HG02798 (cell line): ENCODE results near the gene GRIK3.

Source experiments
- ATAC-seq: cut with Tn5 transposase; IDR thresholded peaks from one replicate; pipeline ENCODE4 v1.9.1; 2021; ENCODE audit warnings: mild to moderate bottlenecking; ENCODE audit not compliant: unreplicated experiment, poor library complexity

Gene GRIK3

DNA sequence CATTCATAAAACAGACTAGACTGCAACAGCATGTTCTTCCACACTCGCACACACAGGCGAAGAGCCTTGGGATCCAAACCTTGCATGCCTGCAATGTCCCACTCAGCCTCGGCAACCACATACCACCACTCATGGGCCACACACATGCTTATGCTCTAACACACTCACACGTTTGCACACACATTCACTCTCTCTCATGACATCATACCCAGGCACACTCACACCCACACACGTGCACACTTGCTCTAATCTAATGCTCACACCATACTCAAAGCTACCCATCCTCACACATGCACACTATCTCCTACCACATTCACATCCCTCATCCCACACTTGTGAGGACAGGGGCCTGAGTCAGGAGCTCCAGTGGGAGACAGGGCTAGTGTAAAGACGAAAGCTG lies 50.3 kb downstream of the GRIK3 start:
- ATAC-seq: no peak

DNA sequence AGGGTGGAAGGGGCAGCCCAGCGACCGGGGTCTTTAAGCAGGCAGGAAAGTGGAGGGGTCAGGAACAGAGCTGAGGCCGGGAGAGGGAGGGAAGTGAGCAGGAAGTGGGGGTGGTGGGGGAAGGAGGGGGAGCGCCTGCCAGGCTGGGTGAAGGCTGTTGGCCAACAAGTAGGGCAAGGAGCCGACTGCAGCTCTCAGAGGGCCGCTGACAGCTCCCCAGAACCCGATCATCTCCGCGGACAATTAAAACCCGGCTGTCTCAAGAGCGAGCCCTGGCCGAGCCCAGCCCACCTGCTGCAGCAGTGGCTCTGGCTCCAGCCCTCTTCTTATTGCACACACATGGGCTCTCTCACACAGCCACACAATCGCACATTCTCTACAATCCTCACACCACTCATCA lies 51.6 kb downstream of the GRIK3 start:
- ATAC-seq: no peak

DNA sequence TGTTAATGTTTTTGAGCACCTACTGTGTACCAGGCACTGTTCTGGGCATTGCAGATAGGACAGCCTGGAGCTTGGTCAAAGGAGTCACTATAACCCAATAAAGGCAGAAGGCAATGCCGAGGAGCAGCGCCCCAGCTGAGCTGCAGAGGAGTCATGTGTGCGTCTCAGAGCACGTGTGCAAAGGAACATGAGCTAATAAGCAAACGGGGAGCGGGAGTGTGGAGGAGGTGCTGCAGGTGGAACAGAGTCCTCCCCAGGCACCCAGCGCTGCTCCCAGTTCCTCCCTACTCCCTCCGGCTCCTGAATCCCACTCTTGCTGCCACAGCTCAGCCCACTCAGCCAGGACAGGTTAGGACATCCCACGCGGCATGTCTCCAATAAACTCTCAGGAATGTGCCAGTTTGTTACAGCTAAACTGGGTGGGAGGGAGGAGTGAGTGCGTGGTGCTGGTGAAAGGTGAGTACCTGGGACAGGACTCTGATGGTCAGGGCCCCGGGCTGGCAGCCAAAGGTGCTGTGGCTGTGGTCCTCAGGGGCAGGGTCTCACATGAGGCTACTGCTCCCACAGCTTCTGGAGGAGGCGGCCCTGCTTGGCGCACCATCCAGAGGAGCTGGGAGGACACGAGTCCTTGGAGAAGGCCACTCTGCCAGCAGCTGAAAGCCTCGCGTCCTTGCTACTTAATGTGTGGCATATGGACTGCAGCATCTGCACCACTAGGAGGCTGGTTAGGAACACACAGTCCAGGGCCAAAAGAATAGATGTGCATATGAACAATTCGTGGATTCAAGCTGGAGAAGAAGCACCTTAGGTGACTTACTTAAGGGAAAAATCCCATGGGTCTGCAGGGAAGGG lies 52.3 kb downstream of the GRIK3 start:
- ATAC-seq: no peak

DNA sequence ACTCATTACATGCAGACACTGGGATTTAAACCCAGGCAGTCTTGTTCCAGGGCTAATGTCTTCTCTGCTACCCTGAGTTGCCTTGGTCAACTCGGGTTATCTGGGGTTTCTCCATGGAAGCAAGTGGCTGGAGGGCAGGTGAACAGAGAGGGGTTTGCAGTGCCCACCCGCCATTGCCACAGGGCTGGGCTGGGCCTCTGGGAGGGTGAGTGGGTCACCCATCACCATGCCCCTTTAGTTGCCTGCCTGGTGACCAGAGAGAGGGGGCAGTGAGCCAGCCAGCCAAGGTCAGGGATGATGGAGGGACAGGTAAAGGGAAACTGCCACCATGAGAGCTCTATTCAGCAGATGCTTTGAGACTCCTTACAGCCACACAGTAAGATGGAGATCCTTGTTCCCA lies 53.2 kb downstream of the GRIK3 start:
- no peak for ATAC-seq

DNA sequence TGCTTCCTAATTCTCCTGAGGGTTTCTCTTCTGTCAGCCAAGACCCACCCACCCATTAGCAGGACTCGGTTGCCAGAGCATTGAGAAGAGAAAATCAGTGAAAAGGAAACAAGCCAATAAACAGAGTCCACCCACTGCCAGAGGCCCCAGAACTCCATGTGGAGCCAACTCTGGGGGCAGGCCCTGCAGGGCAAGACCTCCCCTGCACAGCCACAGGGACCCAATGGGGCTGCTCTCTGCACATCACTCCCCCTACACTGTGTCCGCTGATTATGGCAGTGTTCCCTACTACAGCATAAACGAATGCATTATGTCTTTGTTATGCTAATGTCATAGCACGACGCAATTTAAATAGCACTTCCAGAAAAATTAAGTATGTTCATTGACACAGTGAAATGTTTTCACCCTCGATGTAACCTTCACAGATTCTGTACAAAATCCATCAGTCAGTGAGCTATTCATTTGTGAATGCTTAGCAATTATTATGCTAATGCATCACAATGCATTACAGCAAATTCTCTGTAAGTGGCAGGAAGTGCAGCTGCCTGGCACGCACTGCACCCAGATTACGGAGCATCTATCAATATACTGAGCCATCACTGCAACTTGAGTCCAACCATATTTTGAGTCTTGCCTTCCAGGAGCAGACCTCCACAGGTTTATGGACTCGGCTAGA lies 56.4 kb downstream of the GRIK3 start:
- no peak for ATAC-seq

DNA sequence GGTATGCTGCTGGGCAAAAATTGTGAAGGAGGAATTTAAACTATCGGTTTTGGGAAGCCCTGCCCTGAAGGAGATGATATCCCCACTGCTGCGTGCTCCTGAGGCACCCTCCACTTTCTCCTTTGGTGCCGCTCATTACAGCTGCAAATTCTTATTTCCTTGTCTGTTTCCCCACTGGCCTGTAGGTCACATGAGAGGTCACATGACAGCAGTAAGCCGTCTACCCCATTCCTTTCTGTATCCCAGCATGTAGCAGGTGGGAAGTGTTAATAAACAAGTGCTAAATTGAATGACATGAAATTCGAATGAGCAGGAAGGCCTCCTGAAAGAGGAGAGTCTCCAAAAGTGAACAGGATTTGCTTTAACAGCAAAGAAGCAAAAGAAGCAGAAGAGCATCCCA lies 58.7 kb downstream of the GRIK3 start:
- ATAC-seq: no peak

DNA sequence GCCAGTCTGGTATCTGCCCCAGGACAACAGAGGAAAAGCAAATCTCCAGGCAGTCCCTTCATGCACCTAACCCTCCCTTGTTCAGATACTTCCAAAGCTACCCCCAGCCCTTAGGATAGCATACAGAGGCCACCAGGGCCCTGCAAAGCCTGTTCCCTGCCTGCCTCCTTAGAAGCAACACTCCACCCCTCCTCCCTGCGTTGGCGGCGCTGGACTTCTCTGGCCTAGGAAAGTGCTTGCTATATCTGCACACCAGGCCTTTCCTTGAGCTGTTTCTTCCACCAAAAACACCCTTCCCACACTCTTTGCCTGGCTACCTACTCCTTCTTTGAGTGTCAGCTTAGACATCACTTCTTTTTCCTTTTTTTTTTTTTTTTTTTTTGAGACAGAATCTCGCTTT lies 61.3 kb downstream of the GRIK3 start:
- ATAC-seq: no peak

DNA sequence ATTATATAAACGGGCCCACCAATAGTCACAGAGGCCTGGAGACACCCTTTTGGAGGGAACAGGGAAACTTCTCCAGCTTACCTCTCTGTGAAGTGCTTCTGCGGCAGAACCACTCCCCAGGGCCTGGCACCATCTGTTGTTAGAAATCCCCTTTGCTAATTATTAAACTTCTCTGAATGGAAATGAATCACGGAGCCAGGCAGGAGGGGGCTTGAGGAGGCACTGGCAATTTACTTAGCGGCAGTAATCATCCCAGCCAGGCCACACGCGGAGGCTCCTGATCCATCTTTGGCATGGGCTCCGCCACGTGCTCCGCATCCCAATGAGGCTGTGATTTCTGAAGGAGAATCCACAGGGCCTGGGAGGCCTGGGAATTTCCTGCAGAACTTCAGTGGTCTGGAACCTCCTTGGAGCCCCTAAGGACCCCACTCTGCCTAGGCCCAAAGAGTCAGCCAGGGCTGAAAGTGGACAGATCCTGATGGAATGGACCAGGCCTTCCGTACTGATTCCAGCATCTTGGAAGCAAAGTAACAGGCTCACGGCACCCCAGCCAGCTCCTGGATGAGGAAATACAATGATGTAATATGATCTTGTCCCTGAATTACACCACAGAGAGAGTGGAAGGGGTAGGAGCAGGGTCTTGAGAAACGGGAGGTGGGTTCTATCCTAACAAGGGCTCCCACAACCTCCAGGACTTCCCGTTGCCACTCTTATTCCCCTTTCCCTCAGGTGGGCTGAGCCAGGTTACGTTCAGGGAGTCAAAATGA lies 62.3 kb downstream of the GRIK3 start:
- no peak for ATAC-seq

DNA sequence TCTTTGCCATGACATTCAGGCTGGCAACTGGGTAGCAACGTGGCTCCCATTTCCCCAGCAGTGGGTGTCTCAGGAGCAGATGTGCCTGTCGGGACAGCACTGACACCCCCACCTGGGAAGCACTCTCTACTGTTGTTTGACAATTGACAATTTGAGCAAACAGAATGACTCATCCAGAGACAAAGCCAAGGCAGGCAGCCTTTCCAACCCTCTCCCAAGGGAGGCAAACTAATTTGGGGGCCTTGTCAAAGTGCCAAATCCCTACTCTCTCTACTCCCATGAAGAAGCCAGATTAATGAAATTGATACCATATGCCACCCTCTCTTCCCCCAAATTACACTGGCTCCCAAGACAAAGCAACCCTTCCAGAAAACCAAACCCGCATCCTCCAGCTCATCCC lies 65.6 kb downstream of the GRIK3 start:
- ATAC-seq: no peak

DNA sequence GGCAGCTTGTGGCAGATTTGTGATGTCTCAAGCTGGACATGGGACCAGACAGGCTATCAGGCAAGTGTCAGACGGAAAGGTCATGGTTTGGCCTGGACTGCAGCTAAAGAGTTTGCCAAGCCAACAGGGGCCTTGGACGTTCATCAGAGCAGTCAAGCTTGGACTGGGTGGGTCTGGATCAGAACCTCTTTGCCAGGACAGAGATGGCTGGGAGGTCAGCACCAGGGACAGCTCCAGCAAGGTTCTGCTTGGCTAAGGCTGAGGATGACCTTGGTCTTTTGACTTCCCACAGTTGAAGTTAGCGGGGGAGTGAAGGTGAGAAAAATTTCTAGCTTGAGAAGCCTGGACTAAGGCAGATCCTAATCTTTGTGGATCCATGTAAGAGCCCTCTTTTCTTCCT lies 68.1 kb downstream of the GRIK3 start:
- no peak for ATAC-seq

DNA sequence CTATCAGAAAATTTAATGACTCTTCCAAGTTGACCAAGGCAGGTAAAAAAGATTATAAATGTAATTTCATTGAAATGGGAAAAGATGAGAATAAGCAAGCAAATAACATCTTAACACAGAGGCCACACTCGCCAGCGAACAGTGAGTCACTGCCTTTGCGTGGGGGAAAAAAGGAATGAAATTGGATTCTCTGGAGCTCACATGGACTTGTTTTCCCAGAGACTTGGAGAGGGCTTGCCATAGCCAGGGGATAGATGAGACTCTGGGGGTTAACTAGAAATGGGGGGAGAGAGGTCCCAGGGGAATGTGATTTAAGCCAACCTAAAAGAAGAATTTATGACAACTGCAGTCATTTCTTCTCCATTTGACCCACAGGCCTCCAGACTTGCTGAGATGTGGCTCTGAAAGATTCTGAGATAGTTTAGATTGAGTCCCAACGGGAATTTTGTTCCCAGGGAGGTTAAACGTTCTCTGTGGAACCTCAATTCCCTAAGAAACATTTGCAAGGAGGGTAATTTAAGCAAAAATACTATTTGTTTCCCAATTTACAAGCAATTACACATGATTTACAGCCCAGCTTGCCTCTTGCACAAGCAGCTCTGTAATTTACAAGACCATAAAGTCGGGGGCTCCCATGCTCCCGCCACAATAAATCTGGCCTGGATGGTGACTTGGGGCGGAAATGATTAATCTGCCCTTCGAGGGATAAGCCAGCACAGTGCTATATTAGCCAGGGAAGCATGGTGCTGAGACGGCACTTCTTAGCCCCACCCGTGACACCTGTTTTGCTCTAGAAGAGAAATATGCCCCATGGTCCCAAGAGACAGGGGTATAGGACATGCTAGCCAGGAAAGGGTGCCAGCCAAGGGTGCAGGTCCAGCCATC lies 68.8 kb downstream of the GRIK3 start:
- no peak for ATAC-seq

DNA sequence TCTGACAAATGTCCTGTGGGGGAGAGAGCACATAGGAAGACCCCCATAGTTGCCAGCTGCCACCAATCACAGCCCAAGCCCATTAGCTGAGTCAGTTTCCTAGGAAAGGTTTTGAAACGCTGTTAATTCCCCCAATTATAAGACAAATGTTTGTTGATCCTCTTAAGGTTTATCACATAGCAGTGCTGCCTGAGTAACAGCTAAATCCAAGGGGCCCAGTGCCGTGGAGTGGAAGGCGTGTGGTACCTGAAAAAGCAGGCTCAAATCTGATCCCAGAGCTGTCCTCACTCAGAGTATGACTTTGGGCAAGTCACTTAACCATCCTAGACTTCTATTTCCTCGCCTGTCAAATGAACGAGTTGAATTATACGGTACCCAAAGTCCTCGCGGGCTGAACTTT lies 69.5 kb downstream of the GRIK3 start:
- no peak for ATAC-seq

DNA sequence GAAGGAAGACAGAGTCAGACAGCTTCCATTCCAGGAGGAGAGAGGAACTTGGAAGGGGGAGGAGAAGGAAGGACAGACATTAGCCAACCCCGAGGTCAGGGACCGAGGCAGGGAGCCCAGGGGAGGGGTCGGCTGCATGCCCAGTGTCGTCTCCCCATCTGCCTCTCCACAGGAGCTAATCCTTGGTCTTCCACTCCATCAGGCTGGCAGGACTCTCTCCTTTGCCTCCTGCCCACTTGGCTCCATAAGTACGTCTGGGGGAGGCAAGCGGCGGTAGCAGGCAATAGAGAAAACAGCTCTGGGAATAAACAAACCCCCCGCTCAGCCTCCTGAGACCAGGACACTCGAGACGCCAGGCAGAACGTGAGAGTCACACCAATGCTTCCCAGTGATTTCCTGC lies 71.3 kb downstream of the GRIK3 start:
- no peak for ATAC-seq

DNA sequence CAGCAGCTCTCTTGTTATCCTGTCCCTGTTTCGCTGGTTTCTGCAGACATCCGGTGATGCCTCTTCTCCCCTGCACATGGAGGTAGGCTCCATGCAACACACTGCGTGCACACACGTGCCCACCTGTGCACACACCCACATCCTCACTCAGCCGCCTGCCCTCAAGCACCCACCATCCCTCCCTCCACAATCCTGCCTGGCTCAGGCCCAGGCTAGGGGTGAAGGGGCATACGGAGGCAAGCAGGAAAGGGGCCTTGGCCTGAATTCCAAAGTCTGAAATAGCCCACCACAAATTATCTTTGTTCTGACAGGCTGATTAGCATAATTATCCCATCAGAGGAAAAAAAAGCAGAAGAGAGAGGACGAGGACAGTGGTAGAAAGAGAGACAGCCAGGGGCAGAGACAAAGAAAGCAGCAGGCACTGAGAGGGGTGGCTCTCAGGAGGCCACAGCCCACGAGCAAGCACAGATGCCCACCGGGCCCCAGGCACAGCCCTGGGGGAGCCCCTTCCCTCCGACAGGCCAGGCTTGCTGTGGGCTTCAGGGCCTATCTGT lies 73.2 kb downstream of the GRIK3 start:
- no peak for ATAC-seq

DNA sequence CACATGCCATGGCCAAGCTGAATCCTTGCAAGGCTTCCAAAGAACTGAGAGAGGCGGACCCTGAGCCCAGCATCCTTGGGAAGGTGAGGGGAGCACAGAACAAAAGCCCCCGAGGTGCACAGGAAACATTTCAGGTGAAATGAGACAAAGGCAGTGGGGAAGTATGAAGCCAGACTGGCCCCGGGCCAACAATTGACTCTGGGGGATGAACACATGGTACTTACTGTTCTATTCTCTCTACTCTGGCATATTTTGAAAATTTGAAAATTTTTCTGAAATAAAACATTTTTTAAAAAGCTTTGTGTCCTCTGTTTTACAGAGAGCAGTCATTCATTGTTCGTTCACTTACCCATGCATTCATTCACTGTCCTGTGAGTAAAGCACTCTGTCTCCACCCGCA lies 77.7 kb downstream of the GRIK3 start:
- ATAC-seq: no peak

DNA sequence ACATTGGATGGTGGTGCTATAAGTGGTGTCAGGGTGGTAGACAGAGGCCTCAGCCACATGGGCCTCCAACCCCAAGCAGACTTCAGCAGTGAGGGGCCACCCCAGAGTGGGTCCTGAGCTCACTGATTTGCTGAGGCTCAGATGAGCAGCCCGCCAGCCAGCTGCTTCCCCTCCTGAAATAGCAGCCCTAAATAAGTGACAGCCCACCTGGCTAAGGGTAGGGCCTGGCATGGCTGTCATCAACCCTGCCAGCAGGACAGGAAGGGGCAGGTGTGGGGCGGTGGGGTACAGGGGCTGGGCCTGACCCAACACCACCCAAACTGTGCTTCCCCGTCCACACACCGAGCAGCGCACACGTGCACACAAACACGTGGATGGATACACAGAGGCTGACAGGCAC lies 79.3 kb downstream of the GRIK3 start:
- ATAC-seq: no peak

DNA sequence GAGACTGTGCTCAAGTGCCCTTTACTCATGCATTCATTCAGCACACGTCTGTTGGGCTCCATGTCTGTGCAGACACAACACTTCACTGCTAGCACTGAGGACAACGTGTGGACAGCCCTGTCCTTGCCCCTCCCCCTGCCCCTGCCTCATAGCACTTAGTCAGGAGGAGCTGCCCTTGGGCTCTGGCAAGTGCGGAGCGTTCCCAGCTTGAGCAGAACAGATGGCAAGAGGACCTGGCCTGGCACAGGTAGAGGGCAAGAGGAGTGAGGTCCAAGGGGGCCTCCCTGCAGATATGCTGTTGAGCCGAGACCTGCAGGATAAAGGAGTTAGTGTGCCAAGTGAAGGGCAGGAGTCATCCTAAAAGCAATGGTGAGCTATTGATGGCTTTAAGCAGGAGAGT lies 81.3 kb downstream of the GRIK3 start:
- no peak for ATAC-seq

DNA sequence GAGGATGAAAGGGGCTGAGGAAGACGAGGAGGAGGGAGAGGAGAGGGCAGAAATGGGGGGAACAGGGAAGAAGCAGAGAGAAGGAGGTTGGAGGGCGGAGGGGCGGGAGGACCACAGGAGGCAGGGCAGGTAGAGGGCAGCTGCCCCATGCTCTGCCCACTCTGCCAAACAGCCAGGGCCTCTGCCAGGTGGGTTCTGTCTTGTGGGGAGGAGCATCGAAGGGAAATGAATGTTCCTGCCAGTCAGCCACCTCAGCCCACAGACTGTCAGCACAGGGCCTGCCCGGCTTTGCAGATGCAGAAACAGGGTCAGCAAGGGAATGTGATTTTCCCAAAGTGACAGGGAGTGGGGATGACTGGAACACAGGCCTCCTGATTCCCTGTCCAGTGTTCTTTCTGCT lies 82.6 kb downstream of the GRIK3 start:
- no peak for ATAC-seq

DNA sequence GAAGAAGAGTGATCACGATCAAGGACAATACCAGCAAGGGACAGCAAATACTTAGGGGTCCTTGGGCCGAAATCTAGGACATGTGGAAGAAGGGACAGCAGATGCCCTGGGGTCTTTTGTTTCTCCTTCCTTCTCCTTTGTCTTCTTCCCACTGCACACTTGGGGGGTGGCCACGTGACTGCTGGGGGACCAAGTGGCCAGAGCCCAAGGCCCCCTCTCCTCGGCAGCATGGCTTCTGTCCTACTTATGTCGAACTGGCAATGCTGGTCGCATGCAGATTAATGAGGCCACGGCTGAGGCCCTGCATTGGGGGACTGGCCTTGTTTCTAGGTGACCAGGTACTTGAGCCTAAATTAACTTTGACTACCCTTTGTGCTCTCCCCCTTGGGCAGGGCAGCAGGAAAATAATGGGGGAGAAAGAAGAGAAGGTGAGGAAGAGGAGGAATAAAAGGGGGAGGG lies 83.0 kb downstream of the GRIK3 start:
- no peak for ATAC-seq
